IPS-NIHi11 (cell line): ENCODE results near the gene MARCHF10.

Experiments
- DNase-seq: peaks from one replicate; pipeline ENCODE4 v3.0.0; 2012; ENCODE audit warnings: mixed read lengths, low spot score

MARCHF10 gene

DNA sequence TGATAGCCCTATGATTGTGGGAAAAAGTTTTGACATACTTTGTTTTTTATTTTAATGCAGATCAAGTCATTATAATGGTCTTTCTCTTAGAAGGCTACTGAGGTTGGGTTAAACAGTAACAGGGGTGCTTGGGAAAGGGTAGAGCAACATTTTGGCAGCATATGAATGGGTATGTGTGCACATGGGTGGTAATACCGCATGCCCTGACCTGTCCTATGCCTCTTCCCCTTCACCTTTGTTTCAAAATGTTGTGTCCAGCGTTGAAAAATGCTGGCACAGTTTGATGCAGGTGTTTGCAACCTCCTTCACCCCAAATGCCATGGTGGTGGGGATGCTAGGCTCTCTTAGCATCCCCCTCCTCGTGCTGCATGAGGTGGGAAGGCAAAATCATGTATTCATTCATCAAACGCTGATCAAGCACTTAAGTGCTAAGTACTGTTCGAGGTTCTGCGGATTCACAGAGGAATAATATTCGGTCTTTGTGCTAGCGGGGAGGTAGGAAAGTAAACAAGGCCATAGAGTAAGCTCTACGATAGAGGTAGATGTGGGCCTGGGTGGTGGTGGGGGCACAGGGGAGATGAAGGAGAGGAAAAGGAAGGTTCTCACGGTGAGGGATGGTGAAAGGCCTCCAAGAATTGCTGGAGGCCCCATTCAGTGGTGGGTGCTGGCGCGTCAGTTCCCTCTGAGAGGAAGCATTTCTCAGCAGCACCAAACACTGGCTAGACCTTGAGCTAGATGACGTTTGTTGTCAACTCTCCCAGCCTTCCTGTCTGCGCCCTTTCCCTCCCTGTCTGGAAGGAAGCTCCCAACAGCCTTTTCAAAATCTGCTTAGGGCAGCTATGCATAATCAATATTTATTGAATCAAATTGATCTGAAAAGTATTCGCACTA is 13.3 kb upstream of the MARCHF10 start:
- no peak for DNase-seq

DNA sequence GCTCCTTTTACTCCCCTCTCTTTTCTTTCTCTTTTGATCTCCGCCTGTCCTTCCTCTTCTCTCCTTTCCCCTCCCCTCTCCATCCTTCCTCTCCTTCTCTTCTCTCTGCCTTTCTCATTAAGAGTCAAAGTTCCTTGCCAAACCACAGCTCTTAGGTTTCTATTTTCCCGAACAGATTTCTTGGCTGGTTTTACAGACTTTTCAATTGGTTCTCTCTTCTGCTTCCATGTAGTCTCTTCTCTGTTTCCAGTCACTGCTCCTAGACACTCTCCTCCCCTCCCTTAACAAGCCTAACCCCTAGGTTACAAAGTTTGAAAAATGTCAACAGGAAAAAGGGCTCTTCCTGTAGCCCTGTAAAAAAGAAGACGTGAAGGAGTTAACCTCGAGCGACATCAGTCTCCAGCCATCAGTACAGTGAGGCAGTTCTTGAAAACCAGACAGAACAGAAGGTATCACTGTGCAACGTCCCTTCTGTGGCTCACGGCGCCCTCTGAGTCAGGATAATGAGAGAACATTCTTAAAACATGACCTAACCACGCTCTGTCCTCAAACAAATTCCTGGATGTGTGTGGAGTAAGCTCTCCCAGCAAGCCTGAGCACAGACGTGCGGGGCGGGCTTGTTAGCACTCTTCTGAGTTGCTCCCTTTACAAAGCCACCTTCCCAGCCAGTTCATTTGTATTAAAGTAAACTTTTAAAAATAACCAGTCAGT is 11.6 kb upstream of the MARCHF10 start:
- peak; percentile 62 for DNase-seq

DNA sequence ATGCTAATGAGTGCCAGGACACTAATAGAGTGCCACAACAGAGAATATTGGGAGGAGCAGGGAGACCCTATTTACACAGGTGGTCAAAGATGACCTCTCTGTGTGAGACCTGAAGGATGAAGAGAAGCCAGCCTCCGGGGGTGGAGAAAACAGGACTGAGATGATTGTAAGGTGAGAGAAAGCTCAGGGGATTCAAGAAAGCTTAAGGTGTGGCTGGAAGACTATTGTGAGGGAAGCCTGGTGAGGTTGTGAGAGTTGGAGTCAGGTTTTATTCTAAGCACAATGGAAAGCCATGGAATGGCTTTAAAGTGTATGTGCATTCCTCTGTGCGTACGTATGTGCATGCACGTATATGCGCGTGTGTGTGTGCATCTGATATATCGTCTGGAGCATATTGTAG is 10.4 kb upstream of the MARCHF10 start:
- DNase-seq = peak; percentile 17

DNA sequence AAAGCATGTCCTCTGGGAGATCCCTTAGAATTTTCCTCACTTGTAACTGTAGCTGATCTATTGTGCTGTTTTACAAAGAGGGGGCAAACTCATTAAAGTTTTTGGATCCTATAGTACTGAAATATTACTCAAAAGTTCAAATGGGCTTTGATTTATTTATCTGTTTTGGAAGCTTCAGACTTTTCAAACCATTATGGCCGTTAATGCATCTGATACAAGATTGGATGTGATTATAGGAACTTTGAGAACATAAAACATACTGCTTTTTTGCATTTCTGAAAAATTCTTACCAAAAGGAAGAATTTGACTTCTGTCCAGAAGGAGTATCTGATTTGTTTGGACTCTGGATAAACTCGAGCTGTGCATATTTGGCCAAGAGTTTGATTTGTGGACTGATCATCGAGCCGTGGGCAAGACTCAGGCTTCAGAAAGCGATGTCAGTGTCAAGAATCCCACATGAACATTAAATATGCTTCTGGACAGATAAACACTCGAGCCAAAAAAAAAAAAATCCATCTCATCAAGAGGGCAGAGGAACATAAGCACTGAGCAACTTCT is 8.2 kb upstream of the MARCHF10 start:
- no peak for DNase-seq

DNA sequence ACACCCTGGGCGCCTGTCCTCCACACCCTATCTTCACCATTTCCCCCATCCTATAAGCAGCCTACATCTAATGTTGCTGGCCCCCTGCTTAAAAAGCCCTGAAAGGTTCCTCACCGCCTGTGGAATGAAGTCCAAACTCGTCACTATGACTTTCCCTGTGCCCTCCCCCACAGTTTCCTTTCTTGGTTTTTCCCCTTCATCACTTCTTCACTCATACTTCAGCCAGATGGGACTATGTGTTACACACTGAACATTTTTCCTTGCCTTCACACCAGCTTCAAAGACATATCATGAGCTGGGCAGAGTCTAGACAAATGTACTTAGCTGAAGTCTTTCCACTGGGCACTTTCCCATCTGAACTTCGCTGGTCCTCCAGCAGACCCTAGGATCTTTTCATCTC is 1.5 kb upstream of the MARCHF10 start:
- no peak for DNase-seq

GRCh38 chr17:62808576-62808970 is 459 bp upstream of the MARCHF10 start:
- no peak for DNase-seq

- DNase-seq = no peak
Observed at GRCh38 chr17:62805234-62805633, 2.9 kb downstream of the MARCHF10 start.

- no peak for DNase-seq
Observed at GRCh38 chr17:62804822-62805221, 3.3 kb downstream of the MARCHF10 start.

- DNase-seq = no peak
Observed at GRCh38 chr17:62804025-62804424, 4.1 kb downstream of the MARCHF10 start.

GRCh38 chr17:62802561-62803205 is 5.4 kb downstream of the MARCHF10 start:
- no peak for DNase-seq

GRCh38 chr17:62801553-62802114 is 6.5 kb downstream of the MARCHF10 start:
- no peak for DNase-seq

DNA sequence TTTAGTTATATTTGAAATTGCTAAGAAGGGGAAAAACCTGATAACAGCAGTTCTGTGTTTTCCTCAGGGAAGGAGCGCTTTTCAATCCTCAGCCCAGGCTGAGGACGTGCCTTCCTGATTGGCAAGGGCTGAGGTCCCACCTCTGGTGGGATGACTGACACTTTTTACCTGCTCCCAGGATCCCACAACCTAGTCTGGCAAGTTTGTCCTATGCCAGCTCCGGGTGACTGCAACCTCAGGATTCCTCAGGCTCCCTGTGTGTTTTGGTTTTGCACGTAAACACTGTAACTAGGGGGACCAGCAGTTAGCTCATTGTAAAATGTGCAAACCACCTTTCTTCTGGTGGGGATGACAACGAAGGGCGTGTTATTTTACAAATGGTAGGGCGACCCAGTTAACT is 7.5 kb downstream of the MARCHF10 start:
- peak; percentile 55 for DNase-seq

DNA sequence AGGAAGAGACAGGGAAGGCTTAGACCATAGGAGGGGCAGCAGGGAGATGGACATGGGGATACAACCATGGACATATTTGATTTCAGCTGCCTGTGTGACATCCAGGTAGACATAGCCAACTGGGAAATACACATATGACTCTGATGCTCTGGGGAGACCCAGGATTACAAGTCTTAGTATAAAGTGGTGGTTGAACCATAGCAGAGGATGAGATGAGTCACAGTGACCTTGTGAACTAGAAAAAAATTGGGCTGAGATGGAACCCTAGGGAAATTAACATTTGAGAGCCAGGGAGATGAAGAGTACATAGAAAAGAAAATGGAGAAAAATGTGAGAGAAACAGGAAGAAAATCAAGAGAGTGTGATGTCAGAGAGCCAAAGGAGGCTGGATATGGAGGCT is 10.2 kb downstream of the MARCHF10 start:
- DNase-seq = no peak

- no peak for DNase-seq
Observed at GRCh38 chr17:62796291-62796690, 11.8 kb downstream of the MARCHF10 start.

- no peak for DNase-seq
Observed at GRCh38 chr17:62794666-62794971, 13.5 kb downstream of the MARCHF10 start.

- DNase-seq = no peak
Observed at GRCh38 chr17:62793919-62794665, 14.0 kb downstream of the MARCHF10 start.

DNA sequence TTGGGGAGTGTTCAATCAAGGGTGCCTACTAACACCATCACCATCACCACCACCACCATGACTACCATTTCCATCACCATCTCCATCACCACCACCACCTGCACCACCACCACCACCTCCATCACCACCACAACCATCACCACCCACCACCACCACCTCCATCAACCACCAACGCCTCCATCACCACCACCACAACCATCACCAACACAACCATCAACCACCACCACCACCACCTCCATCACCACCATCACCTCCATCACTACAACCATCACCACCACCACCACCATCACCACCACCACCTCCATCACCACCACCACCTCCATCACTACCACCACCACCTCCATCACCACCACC is 15.7 kb downstream of the MARCHF10 start:
- no peak for DNase-seq

DNA sequence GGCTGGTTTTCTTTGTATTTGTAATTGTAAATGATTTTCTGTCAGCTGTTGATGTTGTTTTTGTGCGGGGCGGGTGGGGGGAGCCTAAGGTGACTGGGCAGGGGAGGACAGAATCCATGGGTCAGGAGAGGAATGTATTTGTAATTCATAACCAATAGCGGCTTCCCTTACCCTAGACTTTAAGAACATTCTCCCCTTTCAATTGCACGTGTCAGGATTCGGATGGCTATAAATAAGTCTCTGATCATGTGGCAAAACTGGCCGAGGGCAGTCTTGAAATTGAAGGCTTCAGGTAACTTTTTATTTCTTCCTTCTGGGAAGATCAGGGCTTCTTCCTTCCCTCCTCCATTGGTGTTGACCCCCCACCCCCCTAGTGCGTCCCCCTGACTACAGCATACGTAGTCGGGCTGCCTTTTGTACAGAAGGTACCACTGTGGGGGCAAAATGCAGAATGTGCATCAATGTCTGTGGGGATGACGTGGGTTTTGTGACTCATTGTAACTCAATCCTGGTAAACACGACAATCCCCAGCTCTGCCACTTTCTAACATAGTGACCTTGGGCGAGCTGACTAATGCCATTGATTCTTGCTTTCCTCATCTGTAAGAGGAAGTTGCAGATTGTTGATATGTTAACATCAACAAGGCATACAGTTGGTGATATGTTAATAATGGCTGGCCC is 16.2 kb downstream of the MARCHF10 start:
- DNase-seq = no peak

GRCh38 chr17:62791235-62791734 is 16.8 kb downstream of the MARCHF10 start:
- no peak for DNase-seq

DNA sequence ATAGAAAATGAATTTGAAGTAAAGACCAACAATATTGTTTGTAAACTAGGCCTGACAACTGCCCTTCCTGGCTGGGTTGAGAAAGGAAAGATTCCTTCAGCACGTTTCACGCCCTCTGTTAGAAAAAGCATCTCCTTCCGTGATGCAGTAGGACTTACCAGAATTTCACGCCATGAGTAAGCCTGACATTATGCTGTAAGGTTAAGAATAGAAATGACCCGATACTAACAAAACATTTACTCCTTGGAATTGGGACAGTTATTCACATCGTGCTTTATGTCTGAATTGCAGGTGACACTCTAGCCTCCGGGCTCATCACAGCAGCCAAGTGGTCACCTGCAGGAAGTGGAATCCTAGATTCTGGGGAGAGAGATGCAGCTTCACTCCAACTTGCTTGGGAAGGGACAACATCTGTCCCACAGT is 17.5 kb downstream of the MARCHF10 start:
- DNase-seq = no peak

DNA sequence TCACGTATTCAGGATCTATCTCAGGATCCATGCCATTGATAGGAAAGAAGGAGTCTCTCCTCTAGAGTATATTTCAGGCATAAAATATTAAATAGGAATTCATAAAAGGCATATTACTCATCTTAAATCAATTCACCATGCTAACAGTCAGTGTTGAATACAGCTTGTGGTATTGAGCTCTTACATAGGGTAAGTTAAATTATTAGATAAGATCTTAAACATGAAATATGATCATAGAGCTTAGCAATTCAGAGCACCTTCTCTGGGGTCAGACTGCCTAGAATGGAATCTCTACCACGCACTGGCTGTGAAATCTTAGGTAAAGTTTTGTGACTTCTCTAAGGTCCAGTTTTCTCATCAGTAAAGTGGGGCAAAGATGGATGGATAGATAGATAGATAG is 20.7 kb downstream of the MARCHF10 start:
- DNase-seq = no peak
